Gastrocnemius medialis (tissue), 4 donors: Measurements from ENCODE around the gene AFF1.

ENCODE experiments used
- CTCF ChIP-seq, 5 experiments: fragments of 450-650 bp in 3 of 5; fragments of 200-600 bp in 2 of 5; sonication (generic) in 2 of 5; IDR thresholded peaks in 4 of 5; conservative IDR thresholded peaks in 1 of 5; 1 replicate in 4 of 5; 2 replicates in 1 of 5; pipeline ENCODE4 v1.5.1; 2016 to 2019; ENCODE audit warnings: antibody characterized with exemption in 5 of 5, mild to moderate bottlenecking in 3 of 5, moderate library complexity in 3 of 5
- POLR2A ChIP-seq, 2 donors: fragments of 450-650 bp; IDR thresholded peaks; one replicate each; pipeline ENCODE4 v1.6.1; 2017; ENCODE audit warnings: antibody characterized with exemption in 2 of 2, mild to moderate bottlenecking in 2 of 2, moderate library complexity in 2 of 2

GRCh38 chr4:86974551-86974994 is 39.8 kb downstream of the AFF1 start:
- TF ChIP-seq CTCF (IDR thresholded peaks at IDR 0.05 in 4 of 5, conservative IDR thresholded peaks at IDR 0.05 in 1 of 5) (no peak), POLR2A (IDR thresholded peaks at IDR 0.05) (no peak)
